ENCODE data around the gene CCDC179. TPM values are rescaled to one million over a fixed set of nuclear protein-coding genes. Genes with fewer than 3 reads are reported as not detected.

CCDC179 gene
- not detected in 2 replicates for total RNA-seq (2014; rRNA removed; shearing (Covaris generic))
- not detected in 2 replicates for polyA plus RNA-seq (2016; fragmentation: Nextera tagmentation; extraction: Ambion mirVana)

DNA sequence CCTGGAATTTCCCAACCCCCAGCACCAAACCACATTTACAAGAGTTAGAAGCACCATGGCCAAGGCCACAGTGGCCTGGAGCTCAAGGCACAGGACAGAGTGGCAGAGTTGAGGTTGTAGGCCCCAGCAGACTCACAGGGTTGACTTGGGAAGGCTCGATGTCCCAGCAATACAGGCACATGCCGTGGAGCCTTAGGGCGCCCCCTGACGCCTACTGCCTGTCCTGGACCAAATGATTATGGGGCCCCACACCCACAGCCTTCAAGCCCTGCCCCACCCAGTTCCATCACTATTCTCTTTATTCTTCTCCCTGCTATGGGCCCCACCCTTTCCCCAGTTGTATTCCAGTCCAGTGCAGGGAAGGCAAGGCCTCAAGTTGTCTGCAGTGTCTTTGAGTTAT, at the start of gene CCDC179:
TSS of gene CCDC179 (minus strand) at position 234 of the 400 bp plus-strand sequence. CDS start at position 181, 53 bp downstream.
- Histone ChIP-seq H3K79me2 (ENCODE audit: insufficient read depth) (no peaks in the 10 kb centered on the region), H3K36me3 (ENCODE audit: low read depth) (no peaks in the 10 kb centered on the region), H4K20me1 (ENCODE audit: insufficient read depth) (no peaks in the 10 kb centered on the region), H3F3A (ENCODE audit: insufficient read depth) (no peaks in the 10 kb centered on the region), H3K27ac (no peak within 1 kb of the TSS), H3K9me2 (ENCODE audit: insufficient read depth) (no peaks in the 10 kb centered on the region), H3K27me3 (replicated peaks; ENCODE audit: insufficient read depth) (no peaks in the 10 kb centered on the region), H3K4me2 (ENCODE audit: unreplicated experiment) (no peak within 1 kb of the TSS), H3K9me3 (ENCODE audit: low read depth) (no peaks in the 10 kb centered on the region), H3K4me1 (ENCODE audit: insufficient read depth) (no peaks in the 10 kb centered on the region), H3K4me3 (no peak within 1 kb of the TSS), H3K9ac (no peak within 1 kb of the TSS), H2AFZ (no peak within 1 kb of the TSS)
- TF ChIP-seq EZH2 (IDR thresholded peaks at IDR 0.05; ENCODE audit: insufficient read depth, poor library complexity, severe bottlenecking), result no peak
- no peak for TF ChIP-seq EZH2phosphoT487 (IDR thresholded peaks at IDR 0.05; ENCODE audit: insufficient read depth, low read depth)
- DNase-seq, result no peak
- in situ Hi-C loops (cut with MboI), result no loop called here
- 54 to 86% methylated on average over 4 of the region's 4 CpGs for WGBS, 2 experiments (ENCODE audit: low coverage in 1 of 2, low lambda C conversion rate in 2 of 2, missing lambda C conversion rate in 2 of 2)

DNA sequence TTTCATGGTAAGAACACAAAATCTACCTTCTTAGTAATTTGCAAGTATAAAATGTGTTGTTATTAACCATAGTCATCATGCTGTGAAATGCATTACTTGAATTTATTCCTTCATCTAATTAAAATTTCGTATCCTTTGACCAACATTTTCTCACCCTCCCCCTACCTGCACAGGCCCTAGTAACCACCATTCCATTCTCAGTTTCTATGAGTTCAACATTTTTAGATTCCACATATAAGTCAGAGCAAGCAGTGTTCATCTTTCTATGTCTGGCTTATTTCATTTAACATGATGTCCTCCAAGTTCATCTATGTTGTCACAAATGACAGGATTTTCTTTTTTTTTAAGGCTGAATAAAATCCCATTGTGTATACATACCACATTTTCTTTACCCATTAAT, 43.5 kb upstream of the CCDC179 start:
- no peaks in the 10 kb centered on the region for H3K36me3 ChIP-seq (ENCODE audit: low read depth)
- in situ Hi-C loops (cut with MboI), result no loop called here
- H4K20me1 ChIP-seq (ENCODE audit: insufficient read depth), result no peaks in the 10 kb centered on the region
- H3K9me3 ChIP-seq (ENCODE audit: low read depth), result no peaks in the 10 kb centered on the region
- H3K4me3 ChIP-seq, result no peak overlapping the region
- H3F3A ChIP-seq (ENCODE audit: insufficient read depth), result no peaks in the 10 kb centered on the region
- H3K4me1 ChIP-seq (ENCODE audit: insufficient read depth), result no peaks in the 10 kb centered on the region
- H3K27me3 ChIP-seq (replicated peaks; ENCODE audit: insufficient read depth), result no peaks in the 10 kb centered on the region
- WGBS, 2 experiments (ENCODE audit: low coverage in 1 of 2, low lambda C conversion rate in 2 of 2, missing lambda C conversion rate in 2 of 2), result 10 to 23% methylated on average over 1 of the region's 1 CpG
- no peak overlapping the region for H2AFZ ChIP-seq
- DNase-seq, result no peak
- no peak overlapping the region for H3K4me2 ChIP-seq (ENCODE audit: unreplicated experiment)
- H3K9ac ChIP-seq, result no peak overlapping the region
- H3K79me2 ChIP-seq (ENCODE audit: insufficient read depth), result no peaks in the 10 kb centered on the region
- H3K27ac ChIP-seq, result no peak overlapping the region
- TF ChIP-seq EZH2 (IDR thresholded peaks at IDR 0.05; ENCODE audit: insufficient read depth, poor library complexity, severe bottlenecking), result no peak
- no peaks in the 10 kb centered on the region for H3K9me2 ChIP-seq (ENCODE audit: insufficient read depth)

DNA sequence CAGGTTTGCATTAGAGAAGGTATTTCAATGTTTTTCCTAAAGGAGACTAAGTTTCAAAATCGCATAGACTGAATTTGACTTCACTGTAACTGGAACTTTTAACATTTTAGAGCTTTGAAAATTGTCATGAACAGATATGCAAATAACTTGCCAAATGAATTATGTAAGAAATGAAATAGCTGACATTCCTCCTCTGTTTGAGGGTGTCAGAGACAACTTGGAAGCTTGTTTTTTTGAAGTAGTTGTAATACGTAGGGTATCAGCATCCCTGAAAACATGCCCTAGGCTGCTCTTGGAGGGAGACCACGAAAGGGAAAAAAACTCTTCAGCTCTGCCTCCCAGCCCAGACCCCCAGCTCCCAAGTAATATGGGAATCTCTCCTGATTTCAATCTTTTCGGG, 41.3 kb upstream of the CCDC179 start:
- Histone ChIP-seq H3K27ac (no peak overlapping the region), H3K27me3 (replicated peaks; ENCODE audit: insufficient read depth) (no peaks in the 10 kb centered on the region), H3K4me3 (no peak overlapping the region), H3K9ac (no peak overlapping the region), H3K4me2 (ENCODE audit: unreplicated experiment) (no peak overlapping the region), H3K9me2 (ENCODE audit: insufficient read depth) (no peaks in the 10 kb centered on the region), H3K36me3 (ENCODE audit: low read depth) (no peaks in the 10 kb centered on the region), H3K4me1 (ENCODE audit: insufficient read depth) (no peaks in the 10 kb centered on the region), H2AFZ (no peak overlapping the region), H3K79me2 (ENCODE audit: insufficient read depth) (no peaks in the 10 kb centered on the region), H4K20me1 (ENCODE audit: insufficient read depth) (no peaks in the 10 kb centered on the region), H3K9me3 (ENCODE audit: low read depth) (no peaks in the 10 kb centered on the region), H3F3A (ENCODE audit: insufficient read depth) (no peaks in the 10 kb centered on the region)
- in situ Hi-C loops (cut with MboI), result no loop called here
- no peak for DNase-seq
- 2% methylated on average over 4 of the region's 4 CpGs for whole genome bisulfite sequencing, 2 experiments (ENCODE audit: low coverage in 1 of 2, low lambda C conversion rate in 2 of 2, missing lambda C conversion rate in 2 of 2)
- no peak for TF ChIP-seq EZH2phosphoT487 (IDR thresholded peaks at IDR 0.05; ENCODE audit: insufficient read depth, low read depth)
- no peak for TF ChIP-seq EZH2 (IDR thresholded peaks at IDR 0.05; ENCODE audit: insufficient read depth, poor library complexity, severe bottlenecking)

DNA sequence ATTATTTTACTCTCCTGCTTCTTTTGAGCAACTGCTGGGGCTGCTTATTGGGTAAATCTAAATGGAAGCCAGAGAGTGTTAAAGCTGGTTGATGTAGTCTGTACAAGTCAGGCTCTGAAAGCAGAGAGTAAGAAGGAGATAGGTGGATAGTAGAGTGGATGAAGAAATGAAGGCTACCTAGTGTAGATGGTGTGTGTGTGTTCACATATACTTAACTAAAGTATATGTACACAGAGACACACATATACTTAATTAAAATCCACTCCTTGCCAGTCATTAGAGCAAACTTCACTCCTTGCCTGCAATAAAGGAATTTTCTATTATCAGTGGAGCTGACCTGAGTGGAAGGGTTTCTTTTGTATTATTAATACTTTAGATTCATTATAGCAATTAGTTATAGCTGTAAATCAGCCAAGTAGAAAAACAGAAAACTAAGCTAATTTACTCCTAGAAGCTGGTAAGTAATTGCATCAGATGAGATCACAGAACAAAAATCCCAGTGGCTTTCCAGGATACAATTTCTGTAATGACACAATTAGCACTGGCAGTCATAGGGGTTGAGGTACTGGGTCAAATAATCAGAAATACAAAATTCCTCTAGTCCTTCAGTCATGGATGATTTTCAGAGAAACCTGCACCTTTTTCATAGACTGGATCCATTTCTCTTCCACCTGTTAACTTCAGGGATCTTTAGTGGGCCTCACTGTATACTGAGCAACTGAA, 40.7 kb upstream of the CCDC179 start:
- no peak overlapping the region for H3K4me2 ChIP-seq (ENCODE audit: unreplicated experiment)
- in situ Hi-C loops (cut with MboI), result no loop called here

More for the DNA sequence above, 40.7 kb upstream of the CCDC179 start:
- Histone ChIP-seq H2AFZ (no peak overlapping the region), H3K79me2 (ENCODE audit: insufficient read depth) (no peaks in the 10 kb centered on the region), H3F3A (ENCODE audit: insufficient read depth) (no peaks in the 10 kb centered on the region), H3K27ac (no peak overlapping the region), H3K36me3 (ENCODE audit: low read depth) (no peaks in the 10 kb centered on the region), H3K4me1 (ENCODE audit: insufficient read depth) (no peaks in the 10 kb centered on the region), H3K9me3 (ENCODE audit: low read depth) (no peaks in the 10 kb centered on the region), H3K4me3 (no peak overlapping the region), H3K9me2 (ENCODE audit: insufficient read depth) (no peaks in the 10 kb centered on the region), H3K27me3 (replicated peaks; ENCODE audit: insufficient read depth) (no peaks in the 10 kb centered on the region), H3K9ac (no peak overlapping the region), H4K20me1 (ENCODE audit: insufficient read depth) (no peaks in the 10 kb centered on the region)
- no peak for TF ChIP-seq EZH2phosphoT487 (IDR thresholded peaks at IDR 0.05; ENCODE audit: insufficient read depth, low read depth)
- no peak for TF ChIP-seq EZH2 (IDR thresholded peaks at IDR 0.05; ENCODE audit: insufficient read depth, poor library complexity, severe bottlenecking)
- no peak for DNase-seq
